Measurements from ENCODE around the gene ARPC1A.
A peak's percentile ranks its signal among the peaks of the same experiment; 100 is the strongest.
"Not testable (repeated sequence)": the region's sequence is repeated elsewhere in the genome, so short reads cannot be mapped to it uniquely, and the experiment has no call there.

The ARPC1A gene

GRCh38 chr7:99371376-99371920, 45.8 kb downstream of the ARPC1A start:
- no peak for DNase-seq (ENCODE audit: low spot score)

GRCh38 chr7:99372275-99373090, 46.8 kb downstream of the ARPC1A start:
- DNase-seq (ENCODE audit: low spot score) = no peak

GRCh38 chr7:99373091-99374066, 47.7 kb downstream of the ARPC1A start:
- no peak for DNase-seq (ENCODE audit: low spot score)

GRCh38 chr7:99374111-99375064, 48.7 kb downstream of the ARPC1A start, which contains the start of gene ARPC1B:
Gene ARPC1B, plus strand, starts transcription at chr7:99374730. Its CDS starts 10,985 bp downstream, at chr7:99385715.
- peak; percentile 94 for DNase-seq (ENCODE audit: low spot score)

- peak; percentile 92 for DNase-seq (ENCODE audit: low spot score)
Observed at GRCh38 chr7:99375070-99375807, 49.5 kb downstream of the ARPC1A start.

- DNase-seq (ENCODE audit: low spot score) = peak; percentile 87
Observed at GRCh38 chr7:99379043-99379577, 53.4 kb downstream of the ARPC1A start.

- peak; percentile 13 for DNase-seq (ENCODE audit: low spot score)
Observed at GRCh38 chr7:99379693-99380031, 54.0 kb downstream of the ARPC1A start.

GRCh38 chr7:99380032-99380822, 54.5 kb downstream of the ARPC1A start:
- DNase-seq (ENCODE audit: low spot score) = no peak

GRCh38 chr7:99380823-99381663, 55.3 kb downstream of the ARPC1A start:
- DNase-seq (ENCODE audit: low spot score) = no peak

GRCh38 chr7:99381664-99382075, 56.0 kb downstream of the ARPC1A start:
- DNase-seq (ENCODE audit: low spot score) = no peak

- DNase-seq (ENCODE audit: low spot score) = no peak
Observed at GRCh38 chr7:99383203-99383602, 57.5 kb downstream of the ARPC1A start.

- DNase-seq (ENCODE audit: low spot score) = no peak
Observed at GRCh38 chr7:99383791-99384370, 58.2 kb downstream of the ARPC1A start.

GRCh38 chr7:99384523-99384922, 58.8 kb downstream of the ARPC1A start:
- DNase-seq (ENCODE audit: low spot score) = no peak

- DNase-seq (ENCODE audit: low spot score) = no peak
Observed at GRCh38 chr7:99385564-99385963, 59.9 kb downstream of the ARPC1A start.

GRCh38 chr7:99386584-99387238, 61.0 kb downstream of the ARPC1A start:
- no peak for DNase-seq (ENCODE audit: low spot score)

- DNase-seq (ENCODE audit: low spot score) = not testable (repeated sequence)
Observed at GRCh38 chr7:99387239-99387635, 61.5 kb downstream of the ARPC1A start.

- DNase-seq (ENCODE audit: low spot score) = no peak
Observed at GRCh38 chr7:99387912-99388311, 62.2 kb downstream of the ARPC1A start.

GRCh38 chr7:99389772-99390171, 64.1 kb downstream of the ARPC1A start:
- no peak for DNase-seq (ENCODE audit: low spot score)
